ENCODE results near the gene SOST.
"Not testable (repeated sequence)": the region's sequence is repeated elsewhere in the genome, so short reads cannot be mapped to it uniquely, and the experiment has no call there.

- TF ChIP-seq, protein P1, sequence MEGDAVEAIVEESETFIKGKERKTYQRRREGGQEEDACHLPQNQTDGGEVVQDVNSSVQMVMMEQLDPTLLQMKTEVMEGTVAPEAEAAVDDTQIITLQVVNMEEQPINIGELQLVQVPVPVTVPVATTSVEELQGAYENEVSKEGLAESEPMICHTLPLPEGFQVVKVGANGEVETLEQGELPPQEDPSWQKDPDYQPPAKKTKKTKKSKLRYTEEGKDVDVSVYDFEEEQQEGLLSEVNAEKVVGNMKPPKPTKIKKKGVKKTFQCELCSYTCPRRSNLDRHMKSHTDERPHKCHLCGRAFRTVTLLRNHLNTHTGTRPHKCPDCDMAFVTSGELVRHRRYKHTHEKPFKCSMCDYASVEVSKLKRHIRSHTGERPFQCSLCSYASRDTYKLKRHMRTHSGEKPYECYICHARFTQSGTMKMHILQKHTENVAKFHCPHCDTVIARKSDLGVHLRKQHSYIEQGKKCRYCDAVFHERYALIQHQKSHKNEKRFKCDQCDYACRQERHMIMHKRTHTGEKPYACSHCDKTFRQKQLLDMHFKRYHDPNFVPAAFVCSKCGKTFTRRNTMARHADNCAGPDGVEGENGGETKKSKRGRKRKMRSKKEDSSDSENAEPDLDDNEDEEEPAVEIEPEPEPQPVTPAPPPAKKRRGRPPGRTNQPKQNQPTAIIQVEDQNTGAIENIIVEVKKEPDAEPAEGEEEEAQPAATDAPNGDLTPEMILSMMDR (IDR thresholded peaks at IDR 0.05; ENCODE audit: low read depth, low read length): not testable (repeated sequence)
- TF ChIP-seq EZH2phosphoT487 (IDR thresholded peaks at IDR 0.05; ENCODE audit: low read depth): not testable (repeated sequence)
These were observed 39.4 kb upstream of the SOST start for GRCh38 chr17:43798024-43798423.

Data from OCI-LY3 (cell line).